ENCODE data around the gene SYT7.

The SYT7 gene

GRCh38 chr11:61555051-61555969 lies 25.6 kb downstream of the SYT7 start:
- DNase-seq (ENCODE audit: low read depth in 2 of 2, low spot score in 1 of 2), result no peak

- DNase-seq (ENCODE audit: low read depth in 2 of 2, low spot score in 1 of 2), result no peak
These were observed 26.5 kb downstream of the SYT7 start for GRCh38 chr11:61554172-61554988.

- DNase-seq (ENCODE audit: low read depth in 2 of 2, low spot score in 1 of 2), result no peak
These were observed 27.3 kb downstream of the SYT7 start for GRCh38 chr11:61553373-61554171.

DNA sequence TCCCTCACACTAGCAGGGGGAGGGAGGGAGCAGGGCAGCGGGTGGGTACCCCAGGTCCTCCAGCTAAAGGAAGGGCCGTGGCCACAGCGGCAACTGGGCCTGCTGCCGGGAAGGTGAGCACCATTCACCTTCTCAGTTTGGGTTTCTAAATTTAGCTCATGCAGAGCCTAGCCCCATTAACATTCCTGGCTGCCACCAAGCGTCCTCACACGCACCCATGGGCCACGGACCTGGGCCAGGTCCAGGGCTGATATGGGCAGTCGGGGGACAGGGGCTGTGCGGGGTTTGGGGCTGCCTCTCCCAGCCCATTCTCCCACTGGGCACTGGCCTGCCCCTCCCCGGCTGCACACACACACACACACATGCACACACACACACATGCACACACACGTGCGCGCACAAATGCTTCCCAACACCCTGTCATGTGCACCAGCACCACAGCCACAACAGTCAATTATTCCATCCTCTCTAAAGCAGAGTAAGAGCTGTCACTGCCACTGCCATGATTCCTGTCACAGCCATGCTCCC lies 28.7 kb downstream of the SYT7 start:
- no peak for DNase-seq (ENCODE audit: low read depth in 2 of 2, low spot score in 1 of 2)

DNA sequence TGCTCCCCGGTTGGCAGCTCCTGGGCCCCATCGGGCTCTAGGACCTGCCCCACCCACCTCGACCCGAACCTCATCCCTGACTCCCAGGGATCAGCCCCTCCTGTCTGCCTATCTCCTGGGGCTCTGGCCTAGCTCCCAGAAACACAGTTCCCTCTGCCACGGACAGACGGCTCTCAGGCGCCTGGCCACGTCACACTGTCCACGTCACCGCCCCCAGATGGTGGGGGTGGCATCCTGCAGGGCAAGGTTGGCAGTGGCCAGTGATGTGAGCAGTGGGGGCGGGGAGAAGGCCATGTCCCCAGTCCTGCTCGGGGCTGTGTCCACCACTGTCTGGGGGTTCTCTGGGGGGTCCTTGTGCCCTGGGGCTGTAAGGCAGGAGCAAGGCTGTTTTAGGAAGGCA lies 29.2 kb downstream of the SYT7 start:
- no peak for DNase-seq (ENCODE audit: low read depth in 2 of 2, low spot score in 1 of 2)

GRCh38 chr11:61550665-61551227 lies 30.1 kb downstream of the SYT7 start:
- DNase-seq (ENCODE audit: low read depth in 2 of 2, low spot score in 1 of 2), result no peak

DNA sequence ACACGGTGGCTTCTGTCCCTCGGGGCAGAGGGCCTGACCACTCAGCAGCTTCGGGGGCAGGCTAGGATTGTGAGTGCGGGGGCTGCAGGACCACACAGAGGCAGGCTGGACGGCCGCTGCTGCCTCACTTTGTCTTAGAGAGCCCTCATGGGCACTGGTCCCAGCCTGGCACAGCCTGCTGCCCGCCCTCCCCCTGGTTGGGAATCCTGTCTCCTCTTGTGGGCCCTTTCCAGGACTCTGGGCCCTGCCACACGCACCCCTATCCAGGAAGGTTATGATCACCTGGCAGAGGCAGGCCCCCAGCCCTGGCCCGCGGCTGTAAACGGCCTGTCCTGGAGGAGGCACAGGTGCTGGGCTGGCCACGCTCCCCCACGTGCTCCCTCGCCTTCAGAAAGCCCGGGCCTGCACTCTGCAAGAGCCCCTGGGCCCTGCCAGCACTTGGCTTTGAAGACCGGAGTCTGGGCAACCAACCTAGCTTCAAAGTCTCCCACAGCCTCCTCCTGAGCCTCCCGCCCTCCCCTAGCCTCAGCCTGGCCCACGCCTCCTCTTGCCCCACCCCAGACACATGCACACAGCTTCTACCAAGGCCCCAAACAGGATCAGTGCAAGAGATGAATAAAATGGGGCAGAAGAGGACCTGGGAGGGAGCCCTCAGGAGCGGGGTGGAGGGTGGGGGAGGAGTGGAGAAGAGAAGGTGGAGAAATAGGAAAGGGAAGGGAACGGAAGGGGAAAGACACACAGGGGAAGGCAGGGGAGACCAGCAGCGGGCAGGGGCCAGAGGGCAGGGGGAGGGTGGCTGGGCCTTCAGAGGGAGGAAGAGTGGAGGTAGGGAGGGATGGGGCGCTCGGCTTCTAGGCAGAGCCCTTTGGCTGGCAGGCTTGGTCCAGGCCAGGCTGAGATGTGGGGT lies 31.0 kb downstream of the SYT7 start:
- DNase-seq (ENCODE audit: low read depth in 2 of 2, low spot score in 1 of 2), result no peak

GRCh38 chr11:61549177-61549576 lies 31.7 kb downstream of the SYT7 start:
- DNase-seq (ENCODE audit: low read depth in 2 of 2, low spot score in 1 of 2), result no peak

GRCh38 chr11:61547246-61547645 lies 33.6 kb downstream of the SYT7 start:
- DNase-seq (ENCODE audit: low read depth in 2 of 2, low spot score in 1 of 2), result no peak

DNA sequence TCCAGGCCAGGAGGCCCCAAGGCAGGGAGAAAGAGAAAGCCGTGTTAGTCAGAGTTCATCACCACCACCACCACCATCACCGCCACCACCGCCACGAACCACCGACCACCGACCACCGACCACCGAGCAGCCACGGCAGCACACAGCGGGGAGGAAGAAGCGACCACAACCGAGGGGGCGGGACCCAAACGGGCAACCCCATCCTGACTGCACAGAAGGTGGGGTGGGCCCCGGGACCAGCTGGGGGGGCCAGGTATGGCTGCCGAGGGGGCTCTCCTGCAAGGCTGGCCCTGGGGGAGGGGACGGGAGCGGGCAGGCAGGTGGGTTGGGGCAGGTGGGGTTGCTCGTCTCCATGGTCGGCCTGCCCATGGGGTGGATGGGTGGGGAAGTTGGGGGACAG lies 34.2 kb downstream of the SYT7 start:
- DNase-seq (ENCODE audit: low read depth in 2 of 2, low spot score in 1 of 2), result no peak

DNA sequence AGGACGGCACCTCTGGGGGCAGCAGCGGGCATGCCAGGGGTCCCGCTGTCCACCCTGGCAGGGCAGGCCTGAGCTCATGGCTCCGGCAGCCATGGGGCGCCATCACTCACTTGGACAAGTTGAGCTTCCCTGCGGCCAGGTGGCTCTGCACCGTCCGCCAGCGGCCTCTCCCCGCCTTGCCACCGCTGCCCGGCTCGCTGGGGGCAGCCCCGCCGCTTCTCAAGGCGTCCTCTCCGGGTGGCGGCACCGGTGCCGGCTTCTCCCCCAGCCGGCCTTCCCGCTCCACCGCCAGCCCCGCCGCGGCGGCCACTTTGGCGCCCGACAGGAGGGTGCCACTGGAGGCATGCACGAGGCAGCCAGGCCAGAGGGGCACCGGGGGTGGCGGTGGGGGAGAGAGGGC lies 35.0 kb downstream of the SYT7 start:
- no peak for DNase-seq (ENCODE audit: low read depth in 2 of 2, low spot score in 1 of 2)

DNA sequence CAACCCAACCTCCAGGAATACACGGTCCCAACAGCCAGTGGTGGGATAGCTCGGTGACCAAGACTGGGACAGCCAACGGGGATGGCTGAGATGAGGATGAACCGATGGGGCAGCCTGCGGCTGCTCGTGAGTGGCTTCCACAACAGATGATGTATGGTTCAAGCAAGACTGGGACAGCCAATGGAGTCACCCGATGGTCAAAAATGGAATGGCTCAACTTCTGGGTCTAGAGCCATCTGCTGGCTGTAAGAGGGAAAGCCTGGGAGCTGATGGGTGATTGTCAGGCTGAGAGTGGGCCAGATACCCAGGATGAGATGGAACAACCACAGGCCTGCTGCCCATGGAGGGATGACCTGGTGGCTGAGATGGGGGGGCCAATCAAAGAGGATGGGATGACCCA lies 35.5 kb downstream of the SYT7 start:
- no peak for DNase-seq (ENCODE audit: low read depth in 2 of 2, low spot score in 1 of 2)

- DNase-seq (ENCODE audit: low read depth in 2 of 2, low spot score in 1 of 2), result no peak
These were observed 36.4 kb downstream of the SYT7 start for GRCh38 chr11:61544466-61544865.

DNA sequence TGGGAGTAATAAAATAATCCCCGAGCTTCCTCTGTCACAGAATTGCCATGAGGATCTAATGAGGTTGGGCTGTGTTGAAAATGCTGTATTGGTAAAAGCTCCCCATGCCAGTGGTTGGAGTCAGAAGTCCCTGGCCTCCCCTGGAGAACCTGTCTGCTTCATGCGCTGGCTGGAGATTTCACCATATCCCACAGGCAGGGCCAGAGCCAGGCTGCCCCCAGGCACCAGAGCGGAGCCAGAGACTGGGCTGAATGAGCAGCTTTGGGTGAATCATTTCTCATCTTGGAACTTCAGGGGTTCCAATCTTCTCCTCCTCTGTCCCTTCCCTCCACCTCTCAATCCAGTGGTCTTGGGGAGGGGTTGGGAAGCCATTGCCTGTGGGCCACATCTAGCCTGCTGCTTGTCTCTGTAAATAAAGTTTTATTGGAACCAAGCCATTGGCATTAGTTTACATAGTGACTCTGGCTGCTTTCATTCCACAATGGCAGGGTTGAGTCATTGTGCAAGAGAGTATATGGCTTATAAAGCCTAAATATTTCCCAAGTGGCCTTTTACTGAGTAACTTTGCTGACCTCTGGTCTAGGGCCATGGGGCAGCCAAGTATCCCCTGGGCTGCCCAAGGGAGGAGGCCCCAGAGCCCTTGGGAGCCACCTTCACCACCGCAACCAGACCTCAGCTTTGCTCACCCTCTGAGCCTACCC lies 37.1 kb downstream of the SYT7 start:
- no peak for DNase-seq (ENCODE audit: low read depth in 2 of 2, low spot score in 1 of 2)

- no peak for DNase-seq (ENCODE audit: low read depth in 2 of 2, low spot score in 1 of 2)
These were observed 38.2 kb downstream of the SYT7 start for GRCh38 chr11:61542705-61543104.

- DNase-seq (ENCODE audit: low read depth in 2 of 2, low spot score in 1 of 2), result no peak
These were observed 38.8 kb downstream of the SYT7 start for GRCh38 chr11:61542024-61542461.

GRCh38 chr11:61541598-61541997 lies 39.3 kb downstream of the SYT7 start:
- no peak for DNase-seq (ENCODE audit: low read depth in 2 of 2, low spot score in 1 of 2)

- no peak for DNase-seq (ENCODE audit: low read depth in 2 of 2, low spot score in 1 of 2)
These were observed 40.3 kb downstream of the SYT7 start for GRCh38 chr11:61540528-61540927.

- no peak for DNase-seq (ENCODE audit: low read depth in 2 of 2, low spot score in 1 of 2)
These were observed 41.0 kb downstream of the SYT7 start for GRCh38 chr11:61539831-61540357.

Data from stimulated activated CD8-positive, alpha-beta memory T cell treated with anti-CD3 and anti-CD28 coated beads, Interleukin-4, amount 100 ng/mL, for 1 hour (primary cell).